Measurements from ENCODE around the gene ANTXRL. TPM values are rescaled to one million over a fixed set of nuclear protein-coding genes. Genes with fewer than 3 reads are reported as not detected.

The ANTXRL gene
- total RNA-seq (under 1 TPM in 1 of 5 experiments, not detected in 4; 0.97 TPM), polyA plus RNA-seq (not detected), total RNA-seq (not detected)

- peak within 1 kb of the TSS in 3 of 9 donors; percentile 33 to 52 (median 35) for H3K27ac Mint-ChIP-seq
- peaks cover 12 to 26% (median 17%) of the 10 kb centered on the region in 7 donors for H3K4me1 Mint-ChIP-seq
- no peaks in the 10 kb centered on the region for H3K36me3 Mint-ChIP-seq
- intact Hi-C loops (cut with micrococcal nuclease): no loop called here
- POLR2A ChIA-PET: interaction anchor here (1.1 kb wide), 1 partner anchor 18 kb away, joined by 3 read pairs; no protein-coding TSS in a partner anchor
- no peaks in the 10 kb centered on the region for H3K9me3 Mint-ChIP-seq
- ATAC-seq (no peak), DNase-seq (no peak)
- Histone ChIP-seq H3K27ac (ENCODE audit: low read depth, low read length) (no peak within 1 kb of the TSS), H3K4me3 (ENCODE audit: low read length) (no peak within 1 kb of the TSS), H3K36me3 (ENCODE audit: control insufficient read depth in 2 of 3, insufficient read depth in 3 of 3, low read length in 3 of 3) (no peaks in the 10 kb centered on the region), H3K27me3 (ENCODE audit: control insufficient read depth in 2 of 2, insufficient read depth in 2 of 2, low read length in 2 of 2) (no peaks in the 10 kb centered on the region), H3K4me1 (ENCODE audit: control insufficient read depth in 2 of 2, insufficient read depth in 2 of 2, low read length in 2 of 2) (peaks cover 0 to 4% of the 10 kb centered on the region in 2 donors), H3K9me3 (ENCODE audit: control insufficient read depth in 2 of 3, low read length in 3 of 3) (no peaks in the 10 kb centered on the region)
- peaks cover 0 to 25% (median 0%) of the 10 kb centered on the region in 5 donors for H3K27me3 Mint-ChIP-seq
- CTCF ChIA-PET: no interaction called here
- peak within 1 kb of the TSS in 7 of 10 donors; percentile 11 to 64 (median 35) for H3K4me3 Mint-ChIP-seq
Observed at GRCh38 chr10:46286991-46287693, at the start of gene ANTXRL. Gene ANTXRL (plus strand): TSS chr10:46286997. CDS start chr10:46287263, 266 bp downstream.

- Mint-ChIP-seq H3K4me1 (peaks cover 22 to 53% (median 46%) of the 10 kb centered on the region in 7 donors), H3K27me3 (no peaks in the 10 kb centered on the region), H3K4me3 (no peak overlapping the region), H3K36me3 (peaks cover 38 to 87% (median 45%) of the 10 kb centered on the region in 5 donors), H3K27ac (peak overlapping the region in 6 of 9 donors; percentile 68 to 90 (median 80)), H3K9me3 (peaks cover 0 to 21% (median 12%) of the 10 kb centered on the region in 11 donors)
- Histone ChIP-seq H3K27ac (ENCODE audit: low read depth, low read length) (no peak overlapping the region), H3K9me3 (ENCODE audit: control insufficient read depth in 2 of 3, low read length in 3 of 3) (peaks cover 0 to 12% (median 7%) of the 10 kb centered on the region in 3 experiments), H3K4me3 (ENCODE audit: low read length) (no peak overlapping the region), H3K27me3 (ENCODE audit: control insufficient read depth in 2 of 2, insufficient read depth in 2 of 2, low read length in 2 of 2) (no peaks in the 10 kb centered on the region), H3K36me3 (ENCODE audit: control insufficient read depth in 2 of 3, insufficient read depth in 3 of 3, low read length in 3 of 3) (peaks cover 0 to 76% (median 0%) of the 10 kb centered on the region in 3 experiments), H3K4me1 (ENCODE audit: control insufficient read depth in 2 of 2, insufficient read depth in 2 of 2, low read length in 2 of 2) (peaks cover 0 to 6% of the 10 kb centered on the region in 2 donors)
- intact Hi-C loops (cut with micrococcal nuclease): no loop called here
- no peak for ATAC-seq
- ChIA-PET POLR2A (interaction anchor here (1.0 kb wide), 1 partner anchor 19 kb away, joined by 3 read pairs; no protein-coding TSS in a partner anchor), CTCF (no interaction called here)
- no peak for DNase-seq
Observed at GRCh38 chr10:46237815-46238510, 48.8 kb upstream of the ANTXRL start.

- DNase-seq (no peak), ATAC-seq (no peak)
- Mint-ChIP-seq H3K4me3 (no peak overlapping the region), H3K27ac (peak overlapping the region in 3 of 9 donors; percentile 5 to 46 (median 36)), H3K4me1 (peaks cover 26 to 63% (median 56%) of the 10 kb centered on the region in 7 donors), H3K27me3 (no peaks in the 10 kb centered on the region), H3K36me3 (peaks cover 41 to 87% (median 56%) of the 10 kb centered on the region in 5 donors), H3K9me3 (peaks cover 5 to 31% (median 16%) of the 10 kb centered on the region in 11 donors)
- Histone ChIP-seq H3K36me3 (ENCODE audit: control insufficient read depth in 2 of 3, insufficient read depth in 3 of 3, low read length in 3 of 3) (peaks cover 0 to 63% (median 0%) of the 10 kb centered on the region in 3 experiments), H3K4me3 (ENCODE audit: low read length) (no peak overlapping the region), H3K27ac (ENCODE audit: low read depth, low read length) (no peak overlapping the region), H3K4me1 (ENCODE audit: control insufficient read depth in 2 of 2, insufficient read depth in 2 of 2, low read length in 2 of 2) (peaks cover 0 to 6% of the 10 kb centered on the region in 2 donors), H3K9me3 (ENCODE audit: control insufficient read depth in 2 of 3, low read length in 3 of 3) (peaks cover 0 to 12% (median 7%) of the 10 kb centered on the region in 3 experiments), H3K27me3 (ENCODE audit: control insufficient read depth in 2 of 2, insufficient read depth in 2 of 2, low read length in 2 of 2) (no peaks in the 10 kb centered on the region)
- POLR2A ChIA-PET: interaction anchor here (1.0 kb wide), 1 partner anchor 17 kb away, joined by 3 read pairs; no protein-coding TSS in a partner anchor
- intact Hi-C loops (cut with micrococcal nuclease): no loop called here
- CTCF ChIA-PET: no interaction called here
Observed at GRCh38 chr10:46239247-46239646, 47.5 kb upstream of the ANTXRL start.

GRCh38 chr10:46239993-46240683 is 46.7 kb upstream of the ANTXRL start:
- Histone ChIP-seq H3K27ac (ENCODE audit: low read depth, low read length) (no peak overlapping the region), H3K27me3 (ENCODE audit: control insufficient read depth in 2 of 2, insufficient read depth in 2 of 2, low read length in 2 of 2) (no peaks in the 10 kb centered on the region), H3K36me3 (ENCODE audit: control insufficient read depth in 2 of 3, insufficient read depth in 3 of 3, low read length in 3 of 3) (peaks cover 0 to 58% (median 0%) of the 10 kb centered on the region in 3 experiments), H3K9me3 (ENCODE audit: control insufficient read depth in 2 of 3, low read length in 3 of 3) (peaks cover 0 to 12% (median 7%) of the 10 kb centered on the region in 3 experiments), H3K4me1 (ENCODE audit: control insufficient read depth in 2 of 2, insufficient read depth in 2 of 2, low read length in 2 of 2) (peaks cover 0 to 6% of the 10 kb centered on the region in 2 donors), H3K4me3 (ENCODE audit: low read length) (no peak overlapping the region)
- ATAC-seq: no peak
- intact Hi-C loops (cut with micrococcal nuclease): no loop called here
- H3K9me3 Mint-ChIP-seq: peaks cover 7 to 31% (median 16%) of the 10 kb centered on the region in 11 donors
- no peak overlapping the region for H3K4me3 Mint-ChIP-seq
- H3K4me1 Mint-ChIP-seq: peaks cover 26 to 67% (median 60%) of the 10 kb centered on the region in 7 donors
- ChIA-PET CTCF (no interaction called here), POLR2A (interaction anchor here (1.7 kb wide), 1 partner anchor 26 kb away, joined by 5 read pairs; no protein-coding TSS in a partner anchor)
- H3K27ac Mint-ChIP-seq: peak overlapping the region in 6 of 9 donors; percentile 25 to 81 (median 42)
- H3K36me3 Mint-ChIP-seq: peaks cover 37 to 87% (median 60%) of the 10 kb centered on the region in 5 donors
- no peaks in the 10 kb centered on the region for H3K27me3 Mint-ChIP-seq
- DNase-seq: peak in 1 of 9 donors; percentile 13

GRCh38 chr10:46240684-46241565 is 45.9 kb upstream of the ANTXRL start:
- Mint-ChIP-seq H3K9me3 (peaks cover 7 to 31% (median 16%) of the 10 kb centered on the region in 11 donors), H3K27me3 (no peaks in the 10 kb centered on the region), H3K4me1 (peaks cover 24 to 70% (median 61%) of the 10 kb centered on the region in 7 donors), H3K36me3 (peaks cover 37 to 87% (median 64%) of the 10 kb centered on the region in 5 donors), H3K27ac (peak overlapping the region in 7 of 9 donors; percentile 25 to 81 (median 45)), H3K4me3 (peak overlapping the region in 3 of 10 donors; percentile 21 to 35 (median 34))
- no peak overlapping the region for H3K4me3 ChIP-seq (ENCODE audit: low read length)
- intact Hi-C loops (cut with micrococcal nuclease): no loop called here
- H3K4me1 ChIP-seq (ENCODE audit: control insufficient read depth in 2 of 2, insufficient read depth in 2 of 2, low read length in 2 of 2): peaks cover 0 to 6% of the 10 kb centered on the region in 2 donors
- peaks cover 0 to 12% (median 7%) of the 10 kb centered on the region in 3 experiments for H3K9me3 ChIP-seq (ENCODE audit: control insufficient read depth in 2 of 3, low read length in 3 of 3)
- peaks cover 0 to 55% (median 0%) of the 10 kb centered on the region in 3 experiments for H3K36me3 ChIP-seq (ENCODE audit: control insufficient read depth in 2 of 3, insufficient read depth in 3 of 3, low read length in 3 of 3)
- ATAC-seq (peak; percentile 27), DNase-seq (no peak)
- no peak overlapping the region for H3K27ac ChIP-seq (ENCODE audit: low read depth, low read length)
- POLR2A ChIA-PET: interaction anchor here (0.7 to 1.7 kb wide), 2 partner anchors 11 to 25 kb away, joined by 3 to 5 read pairs; no protein-coding TSS in a partner anchor
- CTCF ChIA-PET: no interaction called here
- no peaks in the 10 kb centered on the region for H3K27me3 ChIP-seq (ENCODE audit: control insufficient read depth in 2 of 2, insufficient read depth in 2 of 2, low read length in 2 of 2)

Data from naive thymus-derived CD4-positive, alpha-beta T cell (primary cell).